Ascending aorta (tissue), 2 donors: ENCODE measurements around the gene PRH2. TPM values are rescaled to one million over a fixed set of nuclear protein-coding genes. Genes with fewer than 3 reads are reported as not detected.

ENCODE experiments used
- DNase-seq, 2 donors: peaks; one replicate each; pipeline ENCODE4 v3.0.0-alpha.2; 2019; ENCODE audit warnings: low spot score in 2 of 2
- H3K27ac ChIP-seq, 2 donors: fragments of 200-600 bp; sonication (generic); one replicate each; pipeline ENCODE4 v1.5.1; 2016 to 2017; ENCODE audit warnings: mild to moderate bottlenecking in 1 of 2
- H3K27me3 ChIP-seq: fragments of 200-600 bp; sonication (generic); one replicate; pipeline ENCODE4 v1.5.1; 2017
- H3K36me3 ChIP-seq, 2 donors: fragments of 200-600 bp; sonication (generic); one replicate each; pipeline ENCODE4 v1.5.1; 2016
- H3K4me1 ChIP-seq, 2 donors: fragments of 200-600 bp; sonication (generic); one replicate each; pipeline ENCODE4 v1.5.1; 2016 to 2017; ENCODE audit warnings: mild to moderate bottlenecking in 1 of 2
- H3K4me3 ChIP-seq, 2 donors: fragments of 200-600 bp; sonication (generic); one replicate each; pipeline ENCODE4 v1.5.1; 2016 to 2017; ENCODE audit warnings: mild to moderate bottlenecking in 1 of 2
- H3K9me3 ChIP-seq, 2 donors: fragments of 200-600 bp; sonication (generic); one replicate each; pipeline ENCODE4 v1.5.1; 2016
- CTCF ChIP-seq, 3 experiments: fragments of 200-600 bp in 2 of 3; fragments of 450-650 bp in 1 of 3; sonication (generic) in 2 of 3; IDR thresholded peaks; one replicate each; pipeline ENCODE4 v1.5.1; 2016 to 2019; ENCODE audit warnings: antibody characterized with exemption in 3 of 3, mild to moderate bottlenecking in 1 of 3, moderate library complexity in 1 of 3
- intact Hi-C: fragments of 100-400 bp; cut with DNase I; formaldehyde crosslinking; loops from one replicate; pipeline ENCODE4 v1.15.1; 2023
- total RNA-seq: library from RNA; depleted of rRNA; stranded (reverse); fragments of >200 nt; gene quantifications from one replicate; pipeline ENCODE4 v1.1.0, GENCODE V29; 2016

The PRH2 gene
- total RNA-seq, 1 donor from 2014 or later: not detected

DNA sequence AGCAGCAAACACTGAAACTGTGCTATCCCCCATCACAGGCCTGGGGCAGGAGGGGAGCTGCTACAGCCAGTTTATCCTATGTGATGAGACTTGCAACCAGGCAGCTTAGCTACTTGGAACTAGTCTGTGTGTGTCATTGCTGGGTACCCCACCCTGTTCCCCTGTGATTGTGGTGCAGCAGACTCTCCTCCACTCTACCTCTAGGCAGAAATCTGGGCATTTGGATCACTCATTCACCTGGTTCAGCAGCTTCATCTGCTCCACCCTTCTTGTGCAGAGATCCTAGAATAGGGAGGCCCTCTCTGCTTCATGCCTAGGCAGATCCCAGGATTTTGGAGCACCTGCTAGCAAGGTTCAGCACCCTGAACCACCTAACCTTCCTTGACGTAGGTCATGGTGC, 28.5 kb upstream of the PRH2 start:
- intact Hi-C loops: no loop called here
- no peak for DNase-seq
- Histone ChIP-seq H3K4me1 (no peaks in the 10 kb centered on the region), H3K9me3 (peaks cover 0 to 42% of the 10 kb centered on the region in 2 donors), H3K27ac (no peak overlapping the region), H3K4me3 (no peak overlapping the region), H3K36me3 (peaks cover 0 to 3% of the 10 kb centered on the region in 2 donors), H3K27me3 (no peaks in the 10 kb centered on the region)
- no peak for TF ChIP-seq CTCF (IDR thresholded peaks at IDR 0.05)

- H3K9me3 ChIP-seq: peaks cover 0 to 44% of the 10 kb centered on the region in 2 donors
- peaks cover 0 to 3% of the 10 kb centered on the region in 2 donors for H3K36me3 ChIP-seq
- no peak for DNase-seq
- H3K4me1 ChIP-seq: no peaks in the 10 kb centered on the region
- no peak overlapping the region for H3K4me3 ChIP-seq
- TF ChIP-seq CTCF (IDR thresholded peaks at IDR 0.05): no peak
- H3K27me3 ChIP-seq: no peaks in the 10 kb centered on the region
- no peak overlapping the region for H3K27ac ChIP-seq
- intact Hi-C loops: no loop called here
Measured at GRCh38 chr12:10900972-10901371, 28.1 kb upstream of the PRH2 start.

DNA sequence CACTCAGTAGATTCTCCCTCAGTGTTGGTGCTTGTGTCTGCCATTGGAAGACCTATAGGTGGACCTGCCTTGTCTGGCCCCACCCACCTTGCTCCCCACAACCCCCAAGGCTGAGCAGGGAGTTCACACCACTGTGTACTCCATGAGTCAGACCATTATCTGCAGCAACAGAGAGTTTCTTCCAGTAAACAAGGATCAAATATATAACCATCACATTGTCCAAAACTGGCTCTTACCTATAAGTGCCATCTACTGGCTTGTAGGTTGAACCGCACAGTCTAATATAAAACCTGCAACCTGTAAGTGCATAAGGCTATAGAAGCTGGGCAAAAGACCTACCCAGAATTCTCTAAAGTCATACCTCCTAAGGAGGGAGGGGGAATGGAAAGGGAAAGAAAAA, 27.6 kb upstream of the PRH2 start:
- Histone ChIP-seq H3K36me3 (peaks cover 0 to 3% of the 10 kb centered on the region in 2 donors), H3K27me3 (no peaks in the 10 kb centered on the region), H3K9me3 (peaks cover 0 to 46% of the 10 kb centered on the region in 2 donors), H3K4me1 (no peaks in the 10 kb centered on the region), H3K4me3 (no peak overlapping the region), H3K27ac (no peak overlapping the region)
- TF ChIP-seq CTCF (IDR thresholded peaks at IDR 0.05): no peak
- DNase-seq: no peak
- intact Hi-C loops: no loop called here

- Histone ChIP-seq H3K9me3 (peaks cover 0 to 52% of the 10 kb centered on the region in 2 donors), H3K27ac (no peak overlapping the region), H3K36me3 (peaks cover 0 to 3% of the 10 kb centered on the region in 2 donors), H3K4me3 (no peak overlapping the region), H3K4me1 (no peaks in the 10 kb centered on the region), H3K27me3 (no peaks in the 10 kb centered on the region)
- no peak for DNase-seq
- no peak for TF ChIP-seq CTCF (IDR thresholded peaks at IDR 0.05)
- intact Hi-C loops: no loop called here
Measured at GRCh38 chr12:10904686-10905085, 24.4 kb upstream of the PRH2 start.

DNA sequence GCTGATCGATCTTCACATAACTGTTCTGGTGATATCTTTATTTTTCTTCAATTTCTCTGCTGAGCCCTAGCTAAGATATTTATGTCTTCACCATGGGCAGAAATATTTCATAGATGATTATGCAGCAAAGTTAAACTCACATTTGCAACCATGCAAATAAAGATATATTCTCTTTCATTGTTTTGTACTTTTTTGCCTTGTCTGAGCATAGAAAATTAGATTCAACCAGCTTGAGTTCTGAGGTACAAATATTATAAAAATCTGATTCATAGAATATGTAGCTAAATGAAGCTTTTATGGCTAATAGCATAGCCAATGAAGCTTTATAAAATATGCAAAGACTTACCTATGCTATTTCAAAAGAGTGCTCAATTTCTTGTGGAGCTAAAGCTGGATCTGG, 19.6 kb upstream of the PRH2 start, which contains the start of gene TAS2R13:
Gene TAS2R13, minus strand, starts transcription at position 101 of the 400 bp plus-strand sequence. CDS start 264 bp downstream, outside the sequence.
- H3K36me3 ChIP-seq: peaks cover 0 to 3% of the 10 kb centered on the region in 2 donors
- H3K4me1 ChIP-seq: no peaks in the 10 kb centered on the region
- H3K27me3 ChIP-seq: no peaks in the 10 kb centered on the region
- no peak for TF ChIP-seq CTCF (IDR thresholded peaks at IDR 0.05)
- peaks cover 0 to 21% of the 10 kb centered on the region in 2 donors for H3K9me3 ChIP-seq
- no peak for DNase-seq
- no peak within 1 kb of the TSS for H3K4me3 ChIP-seq
- intact Hi-C loops: no loop called here
- H3K27ac ChIP-seq: no peak within 1 kb of the TSS

GRCh38 chr12:10910380-10910779, 18.7 kb upstream of the PRH2 start:
- no peak overlapping the region for H3K27ac ChIP-seq
- H3K4me3 ChIP-seq: no peak overlapping the region
- TF ChIP-seq CTCF (IDR thresholded peaks at IDR 0.05): no peak
- H3K36me3 ChIP-seq: no peaks in the 10 kb centered on the region
- intact Hi-C loops: no loop called here
- no peaks in the 10 kb centered on the region for H3K4me1 ChIP-seq
- H3K27me3 ChIP-seq: no peaks in the 10 kb centered on the region
- DNase-seq: no peak
- peaks cover 0 to 11% of the 10 kb centered on the region in 2 donors for H3K9me3 ChIP-seq
